Globus pallidus (tissue), 1 donor: ENCODE measurements around the gene PTOV1.
"Not testable (repeated sequence)": the region's sequence is repeated elsewhere in the genome, so short reads cannot be mapped to it uniquely, and the experiment has no call there.

Source experiments
- DNase-seq: peaks from one replicate; pipeline ENCODE4 v3.0.0-alpha.2; 2015; ENCODE audit warnings: low spot score

PTOV1 gene

DNA sequence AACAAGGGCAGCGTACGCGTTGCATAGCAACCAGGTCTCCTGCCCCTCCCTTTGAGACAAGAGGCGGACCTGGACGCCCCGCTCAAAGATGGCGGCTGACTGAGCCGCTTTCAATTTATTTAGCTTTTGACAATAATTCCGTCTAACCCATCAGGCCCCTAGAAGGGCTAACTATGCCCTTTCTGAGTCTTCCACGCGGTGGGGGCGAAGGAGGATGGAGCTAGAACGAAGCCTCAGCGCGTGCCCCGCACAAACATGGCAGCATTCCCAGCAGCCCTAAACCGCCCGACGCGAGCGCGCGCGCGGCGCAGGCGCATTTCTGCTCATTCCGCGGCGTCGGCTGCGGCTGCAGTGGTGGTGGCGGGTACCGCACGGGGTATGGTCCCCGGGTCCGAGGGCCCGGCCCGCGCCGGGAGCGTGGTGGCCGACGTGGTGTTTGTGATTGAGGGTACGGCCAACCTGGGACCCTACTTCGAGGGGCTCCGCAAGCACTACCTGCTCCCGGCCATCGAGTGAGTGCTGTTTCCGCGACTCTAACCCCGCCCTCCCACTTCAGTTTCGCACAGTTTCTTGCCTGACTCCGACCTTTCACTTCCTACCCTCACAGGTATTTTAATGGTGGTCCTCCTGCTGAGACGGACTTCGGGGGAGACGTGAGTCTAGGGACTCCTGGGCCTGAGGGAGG lies 32.9 kb upstream of the PTOV1 start, which contains the start of gene MED25:
MED25 (plus strand) TSS at position 326 of the 685 bp plus-strand sequence; CDS start at position 379, 53 bp downstream.
- DNase-seq, result peak; percentile 87

DNA sequence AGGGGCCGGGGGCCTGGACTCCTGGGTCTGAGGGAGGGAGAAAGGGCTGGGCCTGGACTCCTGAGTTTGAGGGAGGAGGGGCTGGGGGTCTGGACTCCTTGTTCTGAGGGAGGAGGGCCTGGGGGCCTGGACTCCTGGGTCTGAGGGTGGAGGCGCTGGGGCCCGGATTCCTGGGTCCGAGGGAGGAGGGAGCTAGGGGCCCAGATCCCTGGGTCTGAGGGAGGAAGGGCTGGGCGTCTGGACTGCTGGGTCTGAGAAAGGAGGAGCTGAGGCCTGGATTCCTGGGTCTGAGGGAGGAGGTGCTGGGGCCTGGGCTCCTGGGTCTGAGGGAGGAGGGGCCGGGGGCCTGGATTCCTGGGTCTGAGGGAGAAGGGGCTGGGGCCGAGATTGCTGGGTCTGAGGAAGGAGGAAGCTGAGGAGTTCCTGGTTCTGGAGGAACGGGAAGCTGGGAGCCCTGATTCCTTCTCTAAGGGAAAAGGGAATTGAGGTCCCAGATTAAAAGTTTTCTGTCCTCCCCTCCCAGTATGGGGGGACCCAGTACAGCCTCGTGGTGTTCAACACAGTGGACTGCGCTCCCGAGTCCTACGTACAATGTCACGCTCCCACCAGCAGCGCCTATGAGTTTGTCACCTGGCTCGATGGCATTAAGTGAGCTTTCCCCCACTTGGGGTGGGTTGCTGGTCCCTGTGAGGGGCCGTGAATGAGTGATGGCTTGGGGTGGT lies 32.1 kb upstream of the PTOV1 start:
- no peak for DNase-seq

DNA sequence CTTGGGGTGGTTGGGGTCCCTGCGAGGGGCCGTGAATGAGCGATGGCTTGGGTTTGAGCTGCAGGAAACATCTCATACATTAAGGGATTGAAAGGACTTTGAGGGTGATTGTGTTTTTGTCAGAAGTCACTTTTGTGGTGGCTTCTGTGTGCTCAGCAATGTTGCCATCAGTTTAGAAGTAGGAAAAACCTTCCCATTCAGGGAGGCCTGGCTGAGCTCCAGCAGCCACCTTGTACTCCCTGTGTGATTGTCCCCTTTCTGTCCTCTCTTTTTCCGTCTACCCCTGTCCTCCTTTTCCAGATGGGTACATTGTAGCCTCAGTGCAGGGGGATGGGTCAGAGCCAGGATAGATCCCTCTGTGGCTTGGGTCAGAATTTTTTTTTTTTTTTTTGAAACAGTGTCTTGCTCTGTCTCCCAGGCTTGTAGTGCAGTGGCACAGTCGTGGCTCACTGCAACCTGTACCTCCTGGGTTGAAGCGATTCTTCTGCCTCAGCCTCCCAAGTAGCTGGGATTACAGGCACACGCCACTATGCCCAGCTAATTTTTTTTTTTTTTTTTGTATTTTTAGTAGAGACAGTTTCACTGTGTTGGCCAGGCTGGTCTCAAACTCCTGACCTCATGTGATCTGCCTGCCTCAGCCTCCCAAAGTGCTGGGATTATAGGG lies 31.4 kb upstream of the PTOV1 start:
- DNase-seq, result not testable (repeated sequence)

DNA sequence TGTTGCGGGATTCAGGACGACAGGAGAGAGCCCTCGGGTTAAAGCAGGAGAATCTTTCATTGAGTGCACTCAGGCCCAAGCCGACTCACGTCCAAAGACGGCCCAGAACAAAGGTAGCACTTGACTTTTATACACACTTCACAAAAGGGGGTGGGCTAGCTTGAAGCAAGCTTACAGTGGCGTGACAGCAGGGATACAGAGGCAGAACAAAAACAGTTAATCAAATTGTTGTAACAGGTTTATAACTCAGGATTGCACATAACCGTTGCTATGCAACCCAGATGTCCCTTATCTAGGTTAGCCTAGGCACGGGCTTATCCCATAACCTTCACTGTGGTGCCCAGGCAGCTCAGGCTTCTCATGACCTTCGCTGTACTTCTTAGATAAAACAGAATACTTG lies 30.8 kb upstream of the PTOV1 start:
- no peak for DNase-seq

- no peak for DNase-seq
Measured at GRCh38 chr19:49823472-49823871, 27.5 kb upstream of the PTOV1 start.

DNA sequence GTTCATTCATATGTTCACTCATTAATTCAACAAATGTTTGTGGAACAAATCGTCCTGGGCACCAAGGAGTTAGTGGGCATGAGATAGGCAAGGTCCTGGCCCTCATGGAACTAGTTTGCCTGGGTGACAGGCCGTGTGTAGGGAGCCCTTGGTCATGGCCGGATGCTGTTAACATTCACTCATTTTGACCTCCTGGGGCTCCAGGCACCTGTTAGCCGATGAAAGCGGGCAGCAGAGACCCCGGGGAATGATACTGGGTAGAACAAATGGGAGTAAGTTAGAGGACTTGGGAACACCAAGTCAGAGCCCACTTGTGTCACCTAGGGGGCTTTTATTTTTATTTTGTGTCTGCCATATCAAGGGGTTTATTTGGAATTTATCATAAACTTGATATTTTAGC lies 26.3 kb upstream of the PTOV1 start:
- DNase-seq, result no peak

DNA sequence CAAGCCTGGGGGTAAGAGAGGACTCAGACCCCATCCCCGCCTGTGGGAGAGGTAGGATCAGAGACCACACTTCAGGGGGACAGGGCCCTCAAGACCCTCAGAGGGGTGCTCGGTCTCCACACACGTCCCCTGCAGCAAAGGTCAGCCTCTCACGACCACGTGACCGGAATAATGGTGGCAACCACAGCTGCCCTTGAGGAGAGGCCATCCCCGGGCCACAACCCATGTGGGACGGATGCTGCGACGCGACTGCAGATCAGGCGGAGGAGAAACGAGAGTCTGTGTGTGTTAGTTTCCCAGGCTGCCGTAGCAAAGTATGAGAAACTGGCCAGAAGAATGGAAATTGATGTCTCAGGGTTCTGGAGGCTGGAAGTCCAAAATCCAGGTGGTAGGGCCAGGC lies 23.9 kb upstream of the PTOV1 start:
- DNase-seq, result no peak

GRCh38 chr19:49829200-49829599 lies 21.8 kb upstream of the PTOV1 start:
- no peak for DNase-seq

GRCh38 chr19:49829721-49830120 lies 21.2 kb upstream of the PTOV1 start:
- no peak for DNase-seq

GRCh38 chr19:49830766-49831165 lies 20.2 kb upstream of the PTOV1 start:
- DNase-seq, result no peak

DNA sequence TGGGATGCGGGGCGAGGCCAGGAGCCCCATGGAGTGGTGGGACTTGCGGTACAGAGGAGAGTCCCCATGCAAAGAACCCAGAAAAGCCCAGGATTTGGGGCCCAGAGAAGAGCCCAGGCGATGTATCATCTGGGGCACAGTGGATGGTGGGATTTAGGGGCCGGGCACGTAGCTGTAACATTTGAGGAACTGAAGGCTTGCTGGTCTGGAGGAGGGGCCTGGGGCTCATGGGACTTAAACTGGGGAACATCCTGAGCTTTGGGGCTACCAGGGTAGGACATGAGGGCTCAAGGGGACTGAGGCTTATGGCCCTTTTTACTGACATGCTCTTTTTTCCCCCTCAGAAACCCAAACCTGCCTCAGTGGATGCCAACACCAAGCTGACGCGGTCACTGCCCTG lies 19.4 kb upstream of the PTOV1 start:
- DNase-seq, result no peak

DNA sequence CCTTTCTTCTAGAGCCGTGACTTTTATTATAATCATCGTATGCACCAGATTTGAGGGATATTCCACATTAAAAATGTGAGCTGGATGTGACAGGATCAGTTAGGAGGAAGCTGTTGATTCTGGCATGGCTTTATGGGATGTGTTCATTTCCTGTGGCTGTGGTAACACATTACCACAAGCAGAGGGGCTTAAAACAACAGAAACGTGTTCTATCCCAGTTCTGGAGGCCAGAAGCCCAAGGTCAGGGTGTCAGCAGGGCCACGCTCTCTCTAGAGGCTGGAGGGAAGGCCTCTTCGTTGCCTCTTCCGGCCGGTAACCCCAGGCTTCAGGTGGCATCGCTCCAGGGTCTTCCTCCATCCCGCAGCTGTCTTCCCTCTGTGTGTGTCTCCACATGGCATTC lies 18.4 kb upstream of the PTOV1 start:
- no peak for DNase-seq

DNA sequence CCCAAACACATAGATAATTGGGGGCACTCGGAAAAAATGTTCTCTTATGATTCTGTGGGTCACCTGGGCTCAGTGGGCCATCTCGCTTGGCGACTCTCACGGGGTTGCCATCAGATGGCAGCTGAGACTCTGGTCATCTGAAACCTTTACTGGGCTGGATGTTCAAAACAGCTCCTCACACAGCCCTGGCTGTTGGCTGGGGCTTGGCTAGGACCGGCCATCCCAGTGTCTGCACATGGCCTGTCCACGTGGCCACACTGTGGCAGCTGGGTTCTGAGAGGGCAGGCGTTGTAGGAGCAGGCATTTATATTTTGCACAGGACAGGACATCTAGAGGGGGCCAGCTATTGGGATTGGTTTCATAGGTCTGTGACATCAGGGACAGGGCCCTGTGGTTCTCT lies 17.4 kb upstream of the PTOV1 start:
- no peak for DNase-seq

- no peak for DNase-seq
Measured at GRCh38 chr19:49835562-49835961, 15.4 kb upstream of the PTOV1 start.

DNA sequence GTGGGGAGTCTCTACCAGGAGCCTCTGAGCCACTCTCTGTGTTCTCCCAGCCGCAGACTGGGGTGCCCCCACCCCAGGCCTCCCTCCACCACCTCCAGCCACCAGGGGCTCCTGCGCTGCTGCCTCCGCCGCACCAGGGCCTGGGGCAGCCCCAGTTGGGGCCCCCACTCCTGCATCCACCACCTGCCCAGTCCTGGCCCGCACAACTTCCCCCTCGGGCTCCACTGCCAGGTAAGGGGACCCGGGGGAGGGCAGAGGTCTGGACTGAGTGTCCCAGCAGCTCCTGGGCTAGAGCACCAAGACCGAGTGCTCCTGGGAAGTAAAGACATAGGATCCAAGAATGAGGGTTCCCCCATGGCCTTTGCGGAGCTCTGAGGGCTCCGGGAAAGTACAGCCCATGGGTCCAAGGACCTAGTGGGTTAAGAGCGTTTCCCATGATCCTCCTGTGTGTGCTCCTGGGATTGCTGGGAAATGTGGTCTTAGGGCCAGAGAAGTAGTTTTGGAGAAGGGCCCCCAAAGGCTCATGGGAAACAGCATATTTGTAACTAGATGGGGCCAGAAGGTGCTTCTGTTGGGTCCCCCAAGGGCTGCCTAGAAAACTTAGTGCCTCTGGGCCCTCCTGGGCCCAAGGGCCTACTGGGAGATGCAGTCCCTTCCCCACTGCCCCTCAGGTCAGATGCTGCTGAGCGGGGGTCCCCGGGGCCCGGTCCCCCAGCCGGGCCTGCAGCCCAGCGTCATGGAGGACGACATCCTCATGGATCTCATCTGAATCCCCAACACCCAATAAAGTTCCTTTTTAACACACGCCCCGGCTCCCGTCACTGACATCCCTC lies 14.6 kb upstream of the PTOV1 start:
- DNase-seq, result no peak

DNA sequence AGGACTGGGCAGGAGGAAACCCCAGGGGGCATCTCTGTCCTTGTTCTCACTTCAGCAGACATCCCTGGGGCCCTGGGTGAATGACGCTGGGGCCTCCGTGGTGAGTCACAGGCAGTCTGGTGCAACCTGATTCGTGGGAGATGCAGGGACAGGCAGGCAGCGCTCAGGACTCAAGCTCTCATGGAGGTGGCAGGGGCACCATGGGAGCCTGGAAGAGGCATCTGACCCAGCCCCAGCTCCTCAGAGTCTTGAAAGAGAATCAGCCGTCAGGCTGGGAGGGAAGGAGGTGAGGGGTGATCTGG lies 14.0 kb upstream of the PTOV1 start:
- DNase-seq, result no peak

- no peak for DNase-seq
Measured at GRCh38 chr19:49837425-49837824, 13.5 kb upstream of the PTOV1 start.

DNA sequence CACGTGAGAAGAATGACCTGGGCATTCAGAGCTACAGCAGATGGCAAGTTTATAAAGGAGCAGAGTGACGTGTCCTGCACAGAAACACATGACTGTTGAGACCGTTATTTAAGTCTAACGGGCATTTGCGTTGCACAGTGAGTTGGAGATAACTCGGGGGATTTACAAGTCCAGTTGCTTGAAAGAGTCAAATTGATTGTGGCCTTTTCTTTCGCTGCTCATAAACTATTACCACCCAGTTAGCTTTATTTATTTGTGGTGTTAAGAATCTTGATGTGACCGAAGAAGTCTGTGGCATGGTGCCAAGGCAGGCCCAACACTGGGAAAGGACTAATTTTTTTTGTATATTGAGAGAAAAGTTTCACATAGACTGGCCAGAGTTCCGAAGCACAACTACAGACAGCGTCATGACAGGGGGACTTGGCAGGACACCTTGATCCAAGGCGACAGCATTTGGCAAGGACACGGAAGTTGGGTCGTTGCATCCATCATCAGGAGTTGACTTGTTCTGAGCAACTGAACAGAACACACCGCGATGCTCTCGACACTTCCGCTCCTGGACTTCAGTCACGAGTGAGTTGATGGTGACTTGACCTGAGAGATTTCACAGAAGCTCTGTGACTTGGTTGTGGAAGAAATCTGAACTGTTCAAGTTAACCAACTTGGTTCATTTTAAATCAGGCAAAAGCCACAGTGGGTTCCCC lies 11.9 kb upstream of the PTOV1 start:
- no peak for DNase-seq

- DNase-seq, result no peak
Measured at GRCh38 chr19:49839713-49840112, 11.2 kb upstream of the PTOV1 start.

GRCh38 chr19:49840321-49840720 lies 10.6 kb upstream of the PTOV1 start:
- DNase-seq, result no peak

DNA sequence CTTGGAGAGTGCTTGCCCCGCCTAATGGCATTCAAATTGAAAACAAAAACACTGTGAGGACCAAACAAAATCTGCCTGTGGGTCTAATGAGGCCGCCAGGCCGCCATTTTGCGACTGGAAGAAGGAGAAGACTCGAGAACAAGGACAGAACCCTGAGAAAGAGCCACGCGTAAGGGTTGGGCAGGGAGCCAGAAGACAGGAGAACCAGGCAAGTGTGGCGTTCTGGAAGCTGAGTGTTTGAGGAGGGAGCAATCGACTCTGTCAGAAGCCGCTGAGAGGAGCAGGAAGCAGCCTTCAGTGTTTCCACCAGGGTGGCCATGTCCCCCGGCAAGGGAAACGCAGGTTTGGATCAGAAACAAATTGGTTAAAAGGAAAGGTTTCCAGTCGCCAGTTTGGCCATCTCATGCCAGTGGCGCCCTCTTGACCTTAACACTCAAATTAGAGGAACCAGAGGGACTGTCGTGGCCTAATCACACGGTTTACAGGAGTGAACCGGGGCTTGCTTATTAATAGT lies 10.2 kb upstream of the PTOV1 start:
- no peak for DNase-seq

DNA sequence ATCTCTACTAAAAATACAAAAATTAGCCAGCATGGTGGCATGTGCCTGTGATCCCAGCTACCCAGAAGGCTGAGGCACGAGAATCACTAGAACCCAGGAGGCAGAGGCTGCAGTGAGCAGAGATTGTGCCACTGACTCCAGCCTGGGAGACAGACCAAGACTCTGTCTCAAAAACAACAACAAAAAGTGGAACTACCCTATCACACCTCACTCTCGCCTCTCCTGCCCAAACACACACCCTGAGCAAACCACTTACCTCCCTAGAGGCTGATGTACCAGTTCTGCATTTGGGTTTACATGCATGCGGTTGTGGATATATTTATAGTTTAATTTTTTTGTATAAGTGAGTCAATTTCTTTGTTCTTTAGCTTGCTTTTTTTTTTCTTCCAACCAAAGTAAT lies 7.7 kb upstream of the PTOV1 start:
- no peak for DNase-seq
